Measurements from ENCODE around the gene ASTN2. TPM values are rescaled to one million over a fixed set of nuclear protein-coding genes. Genes with fewer than 3 reads are reported as not detected.

Gene ASTN2
- total and polyA plus RNA-seq, 10 of the 15 experiments (the other 5 are each of a cell fraction or from before 2014, with no cell fraction given) = 1.4 to 15.7 (median 7.0) TPM

DNA sequence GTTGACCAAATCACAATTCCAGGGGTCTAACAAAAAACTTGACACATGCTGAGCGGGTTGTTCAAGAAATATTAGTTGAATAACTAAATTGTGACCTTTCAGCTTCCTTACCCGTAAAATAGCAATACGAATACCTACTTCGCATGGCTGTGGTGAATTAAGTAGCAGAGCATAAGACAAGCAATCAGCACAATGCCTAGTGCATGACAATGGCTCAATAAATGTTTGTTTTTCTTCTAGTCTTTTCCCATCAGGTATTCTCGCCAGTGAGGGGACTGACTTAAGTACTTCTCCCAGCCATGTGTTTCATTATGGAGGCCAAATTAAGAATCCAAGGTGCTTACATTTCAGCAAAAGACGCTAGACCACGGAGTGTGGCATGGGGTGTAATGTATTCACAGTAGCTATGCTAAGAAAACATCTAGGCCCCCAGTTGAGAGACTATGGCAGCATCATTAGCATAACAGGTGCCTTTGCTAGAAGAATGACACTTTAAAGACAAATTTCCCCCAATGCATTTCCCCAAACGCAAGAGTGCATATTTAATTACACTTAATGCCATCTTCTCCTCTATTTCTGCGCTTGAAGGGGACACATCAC is 145.9 kb downstream of the ASTN2 start:
- FAIRE-seq (no peak), DNase-seq (ENCODE audit: low read depth, low spot score) (no peak), ATAC-seq (no peak)
- ChIA-PET CTCF (no interaction called here), RAD21 (ENCODE audit: unreplicated experiment) (no interaction called here), POLR2A (no interaction called here), SMC1A (ENCODE audit: uncharacterized antibody, unreplicated experiment) (no interaction called here)
- Histone ChIP-seq H3K4me1 (ENCODE audit: control insufficient read depth, insufficient read depth, low read length) (no peaks in the 10 kb centered on the region), H3K79me2 (ENCODE audit: control insufficient read depth, insufficient read depth, low read length) (no peaks in the 10 kb centered on the region), H2AFZ (ENCODE audit: control insufficient read depth, low read depth, low read length) (no peak overlapping the region), H3K9me3 (replicated peaks; ENCODE audit: control insufficient read depth, insufficient read depth, low read length) (no peaks in the 10 kb centered on the region), H3K27me3 (replicated peaks in 1 of 2; ENCODE audit: control insufficient read depth in 2 of 2, insufficient read depth in 2 of 2, low read length in 1 of 2) (no peaks in the 10 kb centered on the region), H3K4me3 (no peak overlapping the region), H3K27ac (ENCODE audit: control insufficient read depth, insufficient read depth) (no peak overlapping the region), H3K9ac (ENCODE audit: control insufficient read depth, insufficient read depth, low read length) (no peak overlapping the region), H3K36me3 (ENCODE audit: control insufficient read depth in 2 of 2, insufficient read depth in 2 of 2, low read length in 1 of 2) (no peaks in the 10 kb centered on the region), H3K4me2 (ENCODE audit: control insufficient read depth, insufficient read depth) (no peak overlapping the region), H4K20me1 (ENCODE audit: control insufficient read depth, insufficient read depth) (no peaks in the 10 kb centered on the region)
- TF ChIP-seq ATF7 (IDR thresholded peaks at IDR 0.05; ENCODE audit: low read depth) = no peak
- TF ChIP-seq LARP7 (IDR thresholded peaks at IDR 0.05) = no peak
- TF ChIP-seq NRF1 (conservative IDR thresholded peaks at IDR 0.05; ENCODE audit: low read depth, low read length) = no peak
- TF ChIP-seq MTA3 (IDR thresholded peaks at IDR 0.05; ENCODE audit: borderline replicate concordance, low read length) = no peak
- no peak for TF ChIP-seq FOXM1 (IDR thresholded peaks at IDR 0.05; ENCODE audit: low read depth, low read length)
- TF ChIP-seq JUNB (IDR thresholded peaks at IDR 0.05) = no peak
- no peak for TF ChIP-seq STAT1 (conservative IDR thresholded peaks at IDR 0.05)
- no peak for TF ChIP-seq CREM (IDR thresholded peaks at IDR 0.05; ENCODE audit: low read depth)
- TF ChIP-seq NBN (IDR thresholded peaks at IDR 0.05) = no peak
- TF ChIP-seq, protein P1, sequence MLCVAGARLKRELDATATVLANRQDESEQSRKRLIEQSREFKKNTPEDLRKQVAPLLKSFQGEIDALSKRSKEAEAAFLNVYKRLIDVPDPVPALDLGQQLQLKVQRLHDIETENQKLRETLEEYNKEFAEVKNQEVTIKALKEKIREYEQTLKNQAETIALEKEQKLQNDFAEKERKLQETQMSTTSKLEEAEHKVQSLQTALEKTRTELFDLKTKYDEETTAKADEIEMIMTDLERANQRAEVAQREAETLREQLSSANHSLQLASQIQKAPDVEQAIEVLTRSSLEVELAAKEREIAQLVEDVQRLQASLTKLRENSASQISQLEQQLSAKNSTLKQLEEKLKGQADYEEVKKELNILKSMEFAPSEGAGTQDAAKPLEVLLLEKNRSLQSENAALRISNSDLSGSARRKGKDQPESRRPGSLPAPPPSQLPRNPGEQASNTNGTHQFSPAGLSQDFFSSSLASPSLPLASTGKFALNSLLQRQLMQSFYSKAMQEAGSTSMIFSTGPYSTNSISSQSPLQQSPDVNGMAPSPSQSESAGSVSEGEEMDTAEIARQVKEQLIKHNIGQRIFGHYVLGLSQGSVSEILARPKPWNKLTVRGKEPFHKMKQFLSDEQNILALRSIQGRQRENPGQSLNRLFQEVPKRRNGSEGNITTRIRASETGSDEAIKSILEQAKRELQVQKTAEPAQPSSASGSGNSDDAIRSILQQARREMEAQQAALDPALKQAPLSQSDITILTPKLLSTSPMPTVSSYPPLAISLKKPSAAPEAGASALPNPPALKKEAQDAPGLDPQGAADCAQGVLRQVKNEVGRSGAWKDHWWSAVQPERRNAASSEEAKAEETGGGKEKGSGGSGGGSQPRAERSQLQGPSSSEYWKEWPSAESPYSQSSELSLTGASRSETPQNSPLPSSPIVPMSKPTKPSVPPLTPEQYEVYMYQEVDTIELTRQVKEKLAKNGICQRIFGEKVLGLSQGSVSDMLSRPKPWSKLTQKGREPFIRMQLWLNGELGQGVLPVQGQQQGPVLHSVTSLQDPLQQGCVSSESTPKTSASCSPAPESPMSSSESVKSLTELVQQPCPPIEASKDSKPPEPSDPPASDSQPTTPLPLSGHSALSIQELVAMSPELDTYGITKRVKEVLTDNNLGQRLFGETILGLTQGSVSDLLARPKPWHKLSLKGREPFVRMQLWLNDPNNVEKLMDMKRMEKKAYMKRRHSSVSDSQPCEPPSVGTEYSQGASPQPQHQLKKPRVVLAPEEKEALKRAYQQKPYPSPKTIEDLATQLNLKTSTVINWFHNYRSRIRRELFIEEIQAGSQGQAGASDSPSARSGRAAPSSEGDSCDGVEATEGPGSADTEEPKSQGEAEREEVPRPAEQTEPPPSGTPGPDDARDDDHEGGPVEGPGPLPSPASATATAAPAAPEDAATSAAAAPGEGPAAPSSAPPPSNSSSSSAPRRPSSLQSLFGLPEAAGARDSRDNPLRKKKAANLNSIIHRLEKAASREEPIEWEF (IDR thresholded peaks at IDR 0.05; ENCODE audit: insufficient replicate concordance, low read depth, low read length) = no peak
- TF ChIP-seq, protein P2, sequence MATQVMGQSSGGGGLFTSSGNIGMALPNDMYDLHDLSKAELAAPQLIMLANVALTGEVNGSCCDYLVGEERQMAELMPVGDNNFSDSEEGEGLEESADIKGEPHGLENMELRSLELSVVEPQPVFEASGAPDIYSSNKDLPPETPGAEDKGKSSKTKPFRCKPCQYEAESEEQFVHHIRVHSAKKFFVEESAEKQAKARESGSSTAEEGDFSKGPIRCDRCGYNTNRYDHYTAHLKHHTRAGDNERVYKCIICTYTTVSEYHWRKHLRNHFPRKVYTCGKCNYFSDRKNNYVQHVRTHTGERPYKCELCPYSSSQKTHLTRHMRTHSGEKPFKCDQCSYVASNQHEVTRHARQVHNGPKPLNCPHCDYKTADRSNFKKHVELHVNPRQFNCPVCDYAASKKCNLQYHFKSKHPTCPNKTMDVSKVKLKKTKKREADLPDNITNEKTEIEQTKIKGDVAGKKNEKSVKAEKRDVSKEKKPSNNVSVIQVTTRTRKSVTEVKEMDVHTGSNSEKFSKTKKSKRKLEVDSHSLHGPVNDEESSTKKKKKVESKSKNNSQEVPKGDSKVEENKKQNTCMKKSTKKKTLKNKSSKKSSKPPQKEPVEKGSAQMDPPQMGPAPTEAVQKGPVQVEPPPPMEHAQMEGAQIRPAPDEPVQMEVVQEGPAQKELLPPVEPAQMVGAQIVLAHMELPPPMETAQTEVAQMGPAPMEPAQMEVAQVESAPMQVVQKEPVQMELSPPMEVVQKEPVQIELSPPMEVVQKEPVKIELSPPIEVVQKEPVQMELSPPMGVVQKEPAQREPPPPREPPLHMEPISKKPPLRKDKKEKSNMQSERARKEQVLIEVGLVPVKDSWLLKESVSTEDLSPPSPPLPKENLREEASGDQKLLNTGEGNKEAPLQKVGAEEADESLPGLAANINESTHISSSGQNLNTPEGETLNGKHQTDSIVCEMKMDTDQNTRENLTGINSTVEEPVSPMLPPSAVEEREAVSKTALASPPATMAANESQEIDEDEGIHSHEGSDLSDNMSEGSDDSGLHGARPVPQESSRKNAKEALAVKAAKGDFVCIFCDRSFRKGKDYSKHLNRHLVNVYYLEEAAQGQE (IDR thresholded peaks at IDR 0.05; ENCODE audit: low read depth, low read length) = no peak
- no peak for TF ChIP-seq CBX3 (IDR thresholded peaks at IDR 0.05; ENCODE audit: borderline replicate concordance, low read depth)
- TF ChIP-seq SREBF2 (IDR thresholded peaks at IDR 0.05; ENCODE audit: low read length) = no peak
- TF ChIP-seq ZBED1 (IDR thresholded peaks at IDR 0.05; ENCODE audit: borderline replicate concordance) = no peak
- TF ChIP-seq CBX5 (IDR thresholded peaks at IDR 0.05; ENCODE audit: low read depth) = no peak
- TF ChIP-seq NFYA (IDR thresholded peaks at IDR 0.05; ENCODE audit: borderline replicate concordance, low read depth, low read length) = no peak
- no peak for TF ChIP-seq ZNF622 (IDR thresholded peaks at IDR 0.05)
- TF ChIP-seq RCOR1 (conservative IDR thresholded peaks at IDR 0.05; ENCODE audit: low read depth, low read length) = no peak
- no peak for TF ChIP-seq NR2C1 (IDR thresholded peaks at IDR 0.05)
- BruUV-seq (replicated peaks) = no TSS peak
- 28% methylated on average over 9 of the region's 9 CpGs for WGBS (ENCODE audit: insufficient coverage, insufficient replicate concordance, low lambda C conversion rate, missing lambda C conversion rate)
- intact Hi-C loops (cut with micrococcal nuclease; ENCODE audit: unreplicated experiment) (no loop called here), in situ Hi-C loops (cut with MboI) (no loop called here)
